Immature natural killer cell (primary cell): ENCODE data around the gene WDR18. TPM values are rescaled to one million over a fixed set of nuclear protein-coding genes. Genes with fewer than 3 reads are reported as not detected.
A peak's percentile ranks its signal among the peaks of the same experiment; 100 is the strongest.

Experiments
- DNase-seq, 3 donors: peaks; one replicate each; pipeline ENCODE4 v3.0.0; 2022; ENCODE audit warnings: mixed read lengths in 1 of 3
- H3K27ac Mint-ChIP-seq, 6 donors: one replicate each; pipeline ENCODE4 v1.8.0; 2020; ENCODE audit warnings: mixed read lengths in 6 of 6, mild to moderate bottlenecking in 5 of 6, inconsistent platforms in 4 of 6, moderate library complexity in 3 of 6
- H3K27me3 Mint-ChIP-seq, 3 donors: one replicate each; pipeline ENCODE4 v1.8.0; 2020 to 2021; ENCODE audit warnings: low read depth in 3 of 3, mild to moderate bottlenecking in 3 of 3, mixed read lengths in 3 of 3, moderate library complexity in 3 of 3, inconsistent platforms in 1 of 3
- H3K36me3 Mint-ChIP-seq, 3 donors: one replicate each; pipeline ENCODE4 v1.8.0; 2020; ENCODE audit warnings: mixed read lengths in 3 of 3, inconsistent platforms in 2 of 3, mild to moderate bottlenecking in 2 of 3
- H3K4me1 Mint-ChIP-seq, 2 donors: one replicate each; pipeline ENCODE4 v1.8.0; 2020; ENCODE audit warnings: inconsistent platforms in 2 of 2, mild to moderate bottlenecking in 2 of 2, mixed read lengths in 2 of 2, moderate library complexity in 1 of 2
- H3K4me3 Mint-ChIP-seq, 5 donors: one replicate each; pipeline ENCODE4 v1.8.0; 2020; ENCODE audit warnings: mild to moderate bottlenecking in 5 of 5, mixed read lengths in 5 of 5, inconsistent platforms in 3 of 5, moderate library complexity in 3 of 5
- H3K9me3 Mint-ChIP-seq, 6 donors: one replicate each; pipeline ENCODE4 v1.8.0; 2020; ENCODE audit warnings: mild to moderate bottlenecking in 6 of 6, mixed read lengths in 6 of 6, inconsistent platforms in 4 of 6, moderate library complexity in 3 of 6
- polyA plus RNA-seq, 3 donors: library from polyadenylated mRNA; unstranded; fragments of 300-500 nt; fragmentation: Illumina TruSeq; gene quantifications; one replicate each; pipeline ENCODE4 v1.2.3, GENCODE V29; 2021

WDR18 gene
- polyA plus RNA-seq, 3 donors from 2014 or later, result 60.5 to 116 (median 70.9) TPM

GRCh38 chr19:982567-983170, 1.5 kb upstream of the WDR18 start:
- H3K36me3 Mint-ChIP-seq, result no peaks in the 10 kb centered on the region
- peak overlapping the region in 2 of 6 donors; percentile 48 to 76 for H3K27ac Mint-ChIP-seq
- peak overlapping the region in 4 of 5 donors; percentile 44 to 55 (median 47) for H3K4me3 Mint-ChIP-seq
- H3K4me1 Mint-ChIP-seq, result peaks cover 13 to 21% of the 10 kb centered on the region in 2 donors
- peak; percentile 76 to 78 (median 77) for DNase-seq
- peaks cover 0 to 1% (median 0%) of the 10 kb centered on the region in 3 donors for H3K27me3 Mint-ChIP-seq
- H3K9me3 Mint-ChIP-seq, result no peaks in the 10 kb centered on the region

- Mint-ChIP-seq H3K9me3 (no peaks in the 10 kb centered on the region), H3K4me3 (peak overlapping the region in 4 of 5 donors; percentile 6 to 94 (median 48)), H3K36me3 (no peaks in the 10 kb centered on the region), H3K27ac (no peak overlapping the region), H3K27me3 (peaks cover 0 to 1% (median 0%) of the 10 kb centered on the region in 3 donors), H3K4me1 (peaks cover 22 to 33% of the 10 kb centered on the region in 2 donors)
- DNase-seq, result no peak
Measured at GRCh38 chr19:986083-986482, 1.9 kb downstream of the WDR18 start.

- H3K4me3 Mint-ChIP-seq, result no peak overlapping the region
- H3K27ac Mint-ChIP-seq, result no peak overlapping the region
- DNase-seq, result no peak
- H3K36me3 Mint-ChIP-seq, result no peaks in the 10 kb centered on the region
- H3K27me3 Mint-ChIP-seq, result no peaks in the 10 kb centered on the region
- H3K4me1 Mint-ChIP-seq, result peaks cover 22 to 31% of the 10 kb centered on the region in 2 donors
- H3K9me3 Mint-ChIP-seq, result no peaks in the 10 kb centered on the region
Measured at GRCh38 chr19:988081-988480, 3.9 kb downstream of the WDR18 start.

- Mint-ChIP-seq H3K27me3 (no peaks in the 10 kb centered on the region), H3K4me3 (peak overlapping the region in 2 of 5 donors; percentile 18 to 47), H3K9me3 (no peaks in the 10 kb centered on the region), H3K36me3 (no peaks in the 10 kb centered on the region), H3K4me1 (peaks cover 22 to 30% of the 10 kb centered on the region in 2 donors), H3K27ac (peak overlapping the region in 1 of 6 donors; percentile 7)
- no peak for DNase-seq
Measured at GRCh38 chr19:988510-988909, 4.4 kb downstream of the WDR18 start.

GRCh38 chr19:989381-990081, 5.4 kb downstream of the WDR18 start:
- Mint-ChIP-seq H3K27me3 (no peaks in the 10 kb centered on the region), H3K27ac (peak overlapping the region in 2 of 6 donors; percentile 17 to 59), H3K9me3 (no peaks in the 10 kb centered on the region), H3K4me3 (no peak overlapping the region), H3K36me3 (no peaks in the 10 kb centered on the region), H3K4me1 (peaks cover 17 to 22% of the 10 kb centered on the region in 2 donors)
- no peak for DNase-seq

- Mint-ChIP-seq H3K9me3 (no peaks in the 10 kb centered on the region), H3K36me3 (no peaks in the 10 kb centered on the region), H3K27ac (peak overlapping the region in 1 of 6 donors; percentile 32), H3K4me1 (peaks cover 11 to 15% of the 10 kb centered on the region in 2 donors), H3K4me3 (no peak overlapping the region), H3K27me3 (no peaks in the 10 kb centered on the region)
- no peak for DNase-seq
Measured at GRCh38 chr19:990119-990571, 6.0 kb downstream of the WDR18 start.

GRCh38 chr19:990746-991145, 6.6 kb downstream of the WDR18 start:
- no peak overlapping the region for H3K27ac Mint-ChIP-seq
- DNase-seq, result no peak
- H3K27me3 Mint-ChIP-seq, result peaks cover 0 to 3% (median 0%) of the 10 kb centered on the region in 3 donors
- no peaks in the 10 kb centered on the region for H3K9me3 Mint-ChIP-seq
- no peaks in the 10 kb centered on the region for H3K36me3 Mint-ChIP-seq
- no peak overlapping the region for H3K4me3 Mint-ChIP-seq
- H3K4me1 Mint-ChIP-seq, result peaks cover 9 to 12% of the 10 kb centered on the region in 2 donors

- H3K36me3 Mint-ChIP-seq, result no peaks in the 10 kb centered on the region
- H3K27me3 Mint-ChIP-seq, result peaks cover under 1 to 6% (median 2%) of the 10 kb centered on the region in 3 donors
- DNase-seq, result peak; percentile 33 to 44 (median 34)
- H3K9me3 Mint-ChIP-seq, result no peaks in the 10 kb centered on the region
- H3K27ac Mint-ChIP-seq, result no peak overlapping the region
- no peak overlapping the region for H3K4me3 Mint-ChIP-seq
- peaks cover 10 to 14% of the 10 kb centered on the region in 2 donors for H3K4me1 Mint-ChIP-seq
Measured at GRCh38 chr19:991174-991931, 7.2 kb downstream of the WDR18 start.

GRCh38 chr19:991932-992669, 8.0 kb downstream of the WDR18 start:
- no peaks in the 10 kb centered on the region for H3K36me3 Mint-ChIP-seq
- no peaks in the 10 kb centered on the region for H3K9me3 Mint-ChIP-seq
- H3K27ac Mint-ChIP-seq, result no peak overlapping the region
- H3K27me3 Mint-ChIP-seq, result peaks cover 5 to 10% (median 6%) of the 10 kb centered on the region in 3 donors
- peaks cover 13 to 18% of the 10 kb centered on the region in 2 donors for H3K4me1 Mint-ChIP-seq
- no peak overlapping the region for H3K4me3 Mint-ChIP-seq
- DNase-seq, result no peak

GRCh38 chr19:992670-993055, 8.5 kb downstream of the WDR18 start:
- no peak overlapping the region for H3K4me3 Mint-ChIP-seq
- no peak for DNase-seq
- H3K27ac Mint-ChIP-seq, result peak overlapping the region in 3 of 6 donors; percentile 32 to 71 (median 55)
- no peaks in the 10 kb centered on the region for H3K9me3 Mint-ChIP-seq
- no peaks in the 10 kb centered on the region for H3K36me3 Mint-ChIP-seq
- peaks cover 13 to 19% of the 10 kb centered on the region in 2 donors for H3K4me1 Mint-ChIP-seq
- H3K27me3 Mint-ChIP-seq, result peaks cover 6 to 12% (median 8%) of the 10 kb centered on the region in 3 donors

GRCh38 chr19:993361-993830, 9.3 kb downstream of the WDR18 start:
- H3K4me1 Mint-ChIP-seq, result peaks cover 13 to 20% of the 10 kb centered on the region in 2 donors
- H3K9me3 Mint-ChIP-seq, result no peaks in the 10 kb centered on the region
- no peak overlapping the region for H3K4me3 Mint-ChIP-seq
- no peak for DNase-seq
- peak overlapping the region in 2 of 6 donors; percentile 7 to 62 for H3K27ac Mint-ChIP-seq
- peaks cover 14 to 19% (median 15%) of the 10 kb centered on the region in 3 donors for H3K27me3 Mint-ChIP-seq
- no peaks in the 10 kb centered on the region for H3K36me3 Mint-ChIP-seq

- H3K36me3 Mint-ChIP-seq, result no peaks in the 10 kb centered on the region
- DNase-seq, result no peak
- H3K4me1 Mint-ChIP-seq, result peaks cover 8 to 18% of the 10 kb centered on the region in 2 donors
- no peak overlapping the region for H3K27ac Mint-ChIP-seq
- no peaks in the 10 kb centered on the region for H3K9me3 Mint-ChIP-seq
- no peak overlapping the region for H3K4me3 Mint-ChIP-seq
- peaks cover 15 to 20% (median 18%) of the 10 kb centered on the region in 3 donors for H3K27me3 Mint-ChIP-seq
Measured at GRCh38 chr19:993831-994393, 9.8 kb downstream of the WDR18 start.

- no peak overlapping the region for H3K4me3 Mint-ChIP-seq
Measured at GRCh38 chr19:994516-994915, 10.4 kb downstream of the WDR18 start.

More at GRCh38 chr19:994516-994915, 10.4 kb downstream of the WDR18 start:
- Mint-ChIP-seq H3K9me3 (no peaks in the 10 kb centered on the region), H3K4me1 (peaks cover 4 to 16% of the 10 kb centered on the region in 2 donors), H3K36me3 (no peaks in the 10 kb centered on the region), H3K27ac (no peak overlapping the region), H3K27me3 (peaks cover 20 to 25% (median 21%) of the 10 kb centered on the region in 3 donors)
- DNase-seq, result no peak
